GM10248 (cell line): ENCODE measurements around the gene F8.
A peak's percentile ranks its signal among the peaks of the same experiment; 100 is the strongest.

Experiments
- CTCF ChIA-PET: fragments of 300-600 bp; sonication (Branson Sonifier 250); formaldehyde crosslinking; extraction: SDS; loops from one replicate; lab custom pipeline; 2021; ENCODE audit warnings: antibody characterized with exemption; lab: Yijun Ruan, JAX
- POLR2A ChIA-PET: fragments of 350-650 bp; sonication (Branson Sonifier 250); formaldehyde crosslinking; extraction: SDS; loops from one replicate; lab custom pipeline; 2020; ENCODE audit warnings: antibody characterized with exemption; lab: Yijun Ruan, JAX
- DNase-seq: peaks from one replicate; pipeline ENCODE4 v3.0.0; 2012; ENCODE audit errors: extremely low spot score
- TF ChIP-seq, protein P1 (sequence below): IDR thresholded peaks from 2 replicates; pipeline ENCODE4 v1.5.1; 2012; ENCODE audit warnings: mild to moderate bottlenecking, low read depth; ENCODE audit errors: extremely low read depth, missing control alignments, control extremely low read depth

F8 gene

DNA sequence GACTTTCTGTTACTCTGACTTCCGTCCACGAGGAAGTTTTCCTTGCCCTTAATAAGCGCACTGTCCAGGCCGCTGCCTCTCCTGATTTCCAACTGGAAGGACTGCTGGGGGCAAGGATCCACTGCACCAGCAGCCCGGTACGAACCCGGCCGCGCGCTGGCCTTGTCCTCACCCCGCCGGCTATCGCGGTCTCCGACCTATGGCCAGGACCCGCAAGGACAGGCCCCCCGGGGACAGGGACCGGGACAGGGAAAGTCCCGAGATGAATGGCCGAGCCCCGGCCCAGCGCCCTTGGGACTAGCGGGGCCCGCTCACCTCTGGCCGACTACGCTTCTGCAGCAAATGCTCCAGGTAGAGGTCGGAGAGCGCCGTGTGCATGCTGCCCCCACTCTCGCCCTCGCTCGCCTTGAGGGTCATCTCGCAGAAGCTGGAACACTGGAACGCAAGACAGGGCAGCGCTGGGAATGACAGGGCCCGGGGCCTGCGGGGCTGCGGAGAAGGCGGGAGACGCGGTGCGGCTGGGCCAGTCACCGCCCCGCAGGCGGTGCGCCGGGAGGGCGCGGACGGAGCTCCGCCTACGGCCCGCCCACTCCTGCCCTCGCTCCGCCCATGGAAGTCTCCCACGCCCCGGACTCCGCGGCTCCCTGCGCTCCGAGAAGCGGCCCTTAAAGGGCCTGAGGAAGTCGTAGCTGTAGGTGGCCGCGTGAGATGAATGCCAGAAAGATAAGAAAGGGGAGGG lies 217.4 kb downstream of the F8 start, which contains the start of gene MPP1:
MPP1 (minus strand) TSS at position 529 of the 739 bp plus-strand sequence; CDS start at position 417, 112 bp downstream.
- ChIA-PET CTCF (interaction anchor here (1.0 kb wide), 1 partner anchor 26 kb away, joined by 3 read pairs; no protein-coding TSS in a partner anchor), POLR2A (interaction anchor here (0.8 kb wide), 1 partner anchor 43 kb away, joined by 3 read pairs; the partner anchor contains the start of gene DKC1)
- DNase-seq, result peak; percentile 88
- TF ChIP-seq, protein P1, sequence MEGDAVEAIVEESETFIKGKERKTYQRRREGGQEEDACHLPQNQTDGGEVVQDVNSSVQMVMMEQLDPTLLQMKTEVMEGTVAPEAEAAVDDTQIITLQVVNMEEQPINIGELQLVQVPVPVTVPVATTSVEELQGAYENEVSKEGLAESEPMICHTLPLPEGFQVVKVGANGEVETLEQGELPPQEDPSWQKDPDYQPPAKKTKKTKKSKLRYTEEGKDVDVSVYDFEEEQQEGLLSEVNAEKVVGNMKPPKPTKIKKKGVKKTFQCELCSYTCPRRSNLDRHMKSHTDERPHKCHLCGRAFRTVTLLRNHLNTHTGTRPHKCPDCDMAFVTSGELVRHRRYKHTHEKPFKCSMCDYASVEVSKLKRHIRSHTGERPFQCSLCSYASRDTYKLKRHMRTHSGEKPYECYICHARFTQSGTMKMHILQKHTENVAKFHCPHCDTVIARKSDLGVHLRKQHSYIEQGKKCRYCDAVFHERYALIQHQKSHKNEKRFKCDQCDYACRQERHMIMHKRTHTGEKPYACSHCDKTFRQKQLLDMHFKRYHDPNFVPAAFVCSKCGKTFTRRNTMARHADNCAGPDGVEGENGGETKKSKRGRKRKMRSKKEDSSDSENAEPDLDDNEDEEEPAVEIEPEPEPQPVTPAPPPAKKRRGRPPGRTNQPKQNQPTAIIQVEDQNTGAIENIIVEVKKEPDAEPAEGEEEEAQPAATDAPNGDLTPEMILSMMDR, result no peak

DNA sequence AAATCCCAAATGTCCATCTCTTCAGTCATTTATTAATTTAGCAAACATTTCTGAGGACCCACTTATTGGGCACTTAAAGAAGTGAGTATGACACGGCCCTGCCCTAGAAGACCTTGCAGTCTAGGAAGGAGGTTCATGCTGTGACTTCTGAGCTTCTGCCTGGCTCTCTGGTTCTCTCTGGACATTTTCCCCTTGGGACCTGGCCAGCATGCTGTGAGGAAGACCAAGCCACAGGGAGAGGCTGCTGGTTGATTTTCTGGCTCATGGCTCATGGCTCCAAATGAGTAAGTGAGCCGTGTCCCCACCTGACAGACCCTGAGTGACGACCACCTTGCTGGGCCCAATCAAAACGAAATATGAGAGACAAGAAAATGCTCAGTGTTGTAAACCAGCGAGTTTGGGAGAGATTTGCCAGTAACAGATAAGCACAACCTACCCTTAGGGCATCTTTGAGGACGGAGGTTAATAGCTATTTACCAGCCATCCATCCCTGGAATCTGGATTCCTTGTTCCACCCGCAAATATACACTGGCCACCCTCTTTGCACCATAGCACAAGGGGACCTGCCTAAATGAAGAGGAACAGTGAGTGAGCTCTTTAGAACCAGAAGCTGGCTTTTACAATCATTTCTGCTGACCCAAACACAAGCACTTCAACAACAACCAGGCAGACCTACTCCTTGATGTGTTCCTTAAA lies 218.1 kb downstream of the F8 start:
- POLR2A ChIA-PET, result no interaction called here
- CTCF ChIA-PET, result interaction anchor here (1.0 kb wide), 1 partner anchor 26 kb away, joined by 3 read pairs; no protein-coding TSS in a partner anchor
- TF ChIP-seq, protein P1, result no peak
- no peak for DNase-seq

DNA sequence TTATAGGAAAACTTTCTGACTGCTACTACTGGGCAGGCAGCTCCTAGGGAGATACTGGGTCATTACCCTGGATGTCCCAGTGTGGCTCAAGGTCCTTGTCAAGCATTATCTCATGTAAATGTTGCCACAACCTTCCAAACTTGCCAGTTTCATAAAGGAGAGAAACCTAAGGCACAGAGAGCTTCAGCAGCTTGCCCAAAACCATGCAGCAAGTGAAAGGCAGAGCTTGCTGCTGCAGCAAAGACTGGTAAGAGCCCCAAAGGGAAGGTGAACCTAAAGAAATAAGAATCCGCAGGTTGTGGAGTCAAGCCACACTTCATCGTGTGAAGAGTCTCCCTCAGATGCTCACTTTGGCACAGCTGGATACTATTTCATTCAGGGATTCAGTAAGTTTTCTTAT lies 219.6 kb downstream of the F8 start:
- TF ChIP-seq, protein P1, result no peak
- CTCF ChIA-PET, result no interaction called here
- DNase-seq, result no peak
- POLR2A ChIA-PET, result no interaction called here

DNA sequence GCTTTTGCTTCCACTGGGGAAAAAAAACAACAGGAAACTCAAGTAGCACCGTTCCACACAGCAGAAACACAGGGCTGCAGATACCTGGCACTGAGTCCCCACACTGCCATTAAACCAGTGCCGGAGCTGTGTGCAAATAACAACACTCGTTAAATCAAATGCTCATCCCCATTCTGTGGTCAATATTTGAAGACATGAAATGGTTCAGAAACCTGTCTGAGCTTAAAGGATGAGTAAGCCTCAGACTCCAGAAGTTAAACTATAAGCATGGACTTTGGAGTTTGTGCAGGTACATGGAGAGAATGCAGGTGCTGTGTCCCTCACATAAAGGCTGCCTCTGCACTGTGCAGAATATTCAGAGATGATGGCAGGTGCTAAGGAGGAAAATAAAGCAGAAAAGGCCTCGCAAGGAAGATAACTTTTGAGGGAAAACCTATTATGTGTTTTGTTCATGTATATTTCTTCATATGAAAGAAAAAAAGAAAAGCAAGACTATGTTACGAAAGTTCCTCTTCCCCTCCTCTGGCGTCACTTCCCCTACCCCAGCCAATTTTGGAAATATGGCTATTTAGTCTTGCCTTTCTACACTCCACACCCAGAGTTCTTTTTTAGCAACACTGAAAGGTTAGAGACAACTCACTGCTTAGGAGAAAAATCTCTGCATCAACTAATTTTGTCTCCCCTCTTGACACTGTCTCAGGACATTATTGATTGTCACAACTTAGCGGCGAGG lies 221.9 kb downstream of the F8 start:
- CTCF ChIA-PET, result no interaction called here
- POLR2A ChIA-PET, result no interaction called here
- TF ChIP-seq, protein P1, result no peak
- DNase-seq, result no peak

DNA sequence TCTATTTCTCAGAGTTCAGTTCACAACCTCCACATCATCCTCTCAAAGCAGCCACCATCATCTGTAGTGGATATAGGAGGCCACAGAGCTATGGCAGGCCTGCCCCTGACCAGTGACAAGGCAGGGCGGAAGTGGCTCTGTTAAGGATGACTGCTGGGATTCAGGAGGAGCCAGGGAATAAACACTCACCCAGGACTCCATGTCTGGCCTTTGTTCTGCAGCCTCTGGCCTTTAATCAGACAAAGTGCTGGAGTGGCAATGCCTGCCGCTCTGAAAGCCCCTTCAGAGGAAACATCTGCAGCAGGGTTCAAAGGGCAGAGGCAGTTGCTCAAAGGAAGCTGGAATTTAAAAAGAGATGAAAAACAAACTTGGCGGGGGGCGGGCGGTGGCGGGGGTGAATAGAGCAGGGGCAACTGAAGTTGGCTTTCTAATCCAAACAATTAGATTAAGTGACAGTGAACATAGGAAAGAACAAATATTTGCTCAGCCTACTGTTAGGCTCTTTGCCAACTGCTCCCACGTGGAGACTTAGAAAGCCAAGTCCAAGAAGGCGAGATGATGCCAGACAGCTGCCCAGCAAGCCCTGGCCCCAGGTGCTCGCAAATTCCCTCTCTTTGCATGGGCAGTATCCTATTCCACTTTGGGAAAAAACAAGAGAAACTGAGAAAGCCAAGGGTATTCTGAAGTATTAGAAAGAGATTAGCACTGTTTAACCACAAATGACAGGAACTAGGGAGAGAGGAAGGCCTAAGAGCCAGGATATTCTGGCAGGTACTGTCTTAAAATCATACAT lies 222.8 kb downstream of the F8 start:
- ChIA-PET CTCF (no interaction called here), POLR2A (no interaction called here)
- TF ChIP-seq, protein P1, result no peak
- DNase-seq, result no peak

DNA sequence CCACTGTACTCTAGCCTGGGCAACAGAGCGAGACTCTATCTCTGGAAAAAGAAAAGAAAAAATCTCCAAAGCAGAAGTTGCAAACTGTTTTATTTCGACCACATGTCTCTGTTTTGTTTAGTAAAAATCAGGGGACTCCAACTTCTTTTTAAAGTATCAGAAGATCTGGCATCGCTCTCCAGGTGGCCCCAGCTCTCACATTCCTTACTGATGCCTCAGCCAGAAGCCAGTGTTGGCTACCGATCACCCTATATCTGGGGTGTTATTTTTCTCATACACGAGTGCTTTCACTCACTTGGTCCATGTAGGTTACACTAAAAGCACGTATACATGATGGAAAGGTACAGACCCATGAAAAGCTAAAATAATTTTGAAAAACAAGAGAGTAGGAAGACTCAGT lies 225.5 kb downstream of the F8 start:
- TF ChIP-seq, protein P1, result no peak
- CTCF ChIA-PET, result interaction anchor here (1.3 to 1.4 kb wide), 2 partner anchors 47 to 48 kb away, joined by 3 to 5 read pairs; no protein-coding TSS in a partner anchor
- POLR2A ChIA-PET, result no interaction called here
- no peak for DNase-seq
